ENCODE data around the gene SLC1A3.

The SLC1A3 gene

DNA sequence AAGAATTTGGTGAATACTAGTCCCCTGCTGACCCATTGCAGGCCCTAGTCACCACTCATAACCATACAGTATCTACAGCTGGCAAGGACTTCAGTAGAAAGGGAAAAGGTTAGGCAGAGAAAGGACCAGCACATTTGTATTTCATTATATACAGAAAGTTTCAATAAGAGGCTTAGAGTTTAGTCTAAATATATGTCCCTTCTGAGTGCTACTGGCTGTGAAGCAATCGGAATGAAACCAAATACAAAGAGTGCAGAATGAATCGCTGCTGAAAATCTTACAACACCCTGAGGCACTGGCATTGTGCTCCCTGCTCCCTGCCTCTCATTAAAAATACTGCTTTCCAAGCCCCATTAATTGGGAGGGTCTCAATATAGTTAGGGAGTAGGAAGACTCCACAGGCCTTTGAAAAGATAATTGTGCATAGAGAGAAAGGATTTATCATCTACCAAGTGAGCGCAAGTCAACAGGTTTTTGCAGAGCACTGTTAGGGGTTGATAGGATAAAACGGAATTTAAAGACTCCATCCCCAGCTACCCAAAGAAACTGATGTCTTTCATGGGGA lies 110.8 kb downstream of the SLC1A3 start:
- DNase-seq (ENCODE audit: low spot score), result no peak

- no peak for DNase-seq (ENCODE audit: low spot score)
Measured at GRCh38 chr5:36719282-36719681, 112.9 kb downstream of the SLC1A3 start.

DNA sequence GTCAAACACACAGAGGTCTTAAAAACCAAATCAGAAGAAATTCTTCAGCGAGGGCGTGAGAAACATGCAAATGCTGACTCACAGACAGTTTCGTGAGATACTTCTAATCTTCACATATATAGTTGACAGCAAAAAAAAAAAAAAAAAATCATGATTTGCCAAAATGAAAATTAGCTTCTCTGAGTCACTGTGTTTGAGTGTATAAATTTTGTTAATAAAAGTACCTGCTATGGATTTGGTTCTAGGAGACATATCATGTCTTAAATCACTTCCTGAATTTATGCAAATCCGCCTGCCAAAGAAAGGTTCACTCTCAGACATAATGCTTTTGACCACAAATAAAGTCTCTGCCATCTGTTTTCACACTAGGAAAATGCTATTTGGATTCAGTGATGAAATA lies 114.3 kb downstream of the SLC1A3 start:
- DNase-seq (ENCODE audit: low spot score), result no peak

GRCh38 chr5:36721664-36722235 lies 115.3 kb downstream of the SLC1A3 start:
- no peak for DNase-seq (ENCODE audit: low spot score)

DNA sequence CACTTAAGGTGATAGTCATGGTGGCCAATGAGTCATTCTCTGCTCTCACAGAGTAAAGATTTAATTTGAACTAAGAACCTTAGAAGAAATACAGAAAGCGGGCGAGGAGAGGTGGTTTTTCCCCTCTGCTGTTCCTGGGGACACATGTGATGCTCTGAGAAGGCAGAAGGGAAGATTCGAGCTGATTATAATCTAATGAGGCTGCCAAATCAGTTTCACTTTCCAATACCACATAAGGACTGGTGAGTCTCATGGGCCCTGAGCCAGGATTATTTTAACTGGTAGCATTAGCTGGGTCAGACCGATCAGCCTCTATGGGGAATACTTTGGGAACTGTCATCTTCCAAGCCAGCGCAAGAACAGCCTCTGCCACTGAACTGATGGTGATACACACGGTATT lies 116.5 kb downstream of the SLC1A3 start:
- no peak for DNase-seq (ENCODE audit: low spot score)

- DNase-seq (ENCODE audit: low spot score), result no peak
Measured at GRCh38 chr5:36723912-36724311, 117.5 kb downstream of the SLC1A3 start.

DNA sequence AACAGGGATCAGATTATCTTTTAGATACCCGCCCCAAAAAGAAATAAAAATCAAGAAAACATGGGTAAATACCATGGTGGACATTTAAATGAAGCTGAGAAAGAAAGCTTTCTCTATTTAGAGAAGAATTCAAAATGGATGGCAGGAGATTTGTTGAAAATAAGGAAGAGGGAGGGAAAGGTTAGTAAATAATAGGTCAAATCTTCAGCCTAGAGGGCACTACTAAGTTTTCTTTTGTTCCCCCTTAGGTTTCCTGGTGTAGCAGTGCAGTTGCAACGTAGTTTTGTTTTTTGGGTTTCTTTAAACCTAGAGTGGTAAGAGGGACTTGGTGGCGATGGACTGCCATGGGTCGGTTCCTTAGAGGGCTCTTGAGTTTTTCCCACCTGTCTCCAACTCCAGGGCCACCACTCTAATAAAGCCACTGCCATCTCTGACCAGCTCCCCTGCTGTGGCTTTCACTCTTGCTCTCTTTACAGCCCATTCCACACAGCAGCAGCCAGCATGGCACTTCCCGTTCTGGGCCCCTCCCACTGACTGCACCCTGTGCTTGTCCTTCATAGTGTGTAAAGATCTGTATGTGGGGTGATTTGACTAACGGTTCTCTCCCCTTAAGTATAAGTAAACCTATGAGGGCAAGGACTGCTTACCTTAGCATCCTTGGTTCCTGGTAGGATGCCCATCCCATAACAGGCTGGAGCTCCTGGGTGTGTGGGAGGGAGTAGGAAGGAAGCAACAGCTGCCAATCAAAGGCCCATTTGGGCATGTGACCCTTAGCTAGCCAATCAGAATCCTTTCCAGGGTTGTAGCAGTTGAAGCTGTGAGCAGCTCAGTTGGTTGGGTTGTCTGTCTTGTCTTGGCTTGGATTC lies 118.3 kb downstream of the SLC1A3 start:
- DNase-seq (ENCODE audit: low spot score), result no peak

DNA sequence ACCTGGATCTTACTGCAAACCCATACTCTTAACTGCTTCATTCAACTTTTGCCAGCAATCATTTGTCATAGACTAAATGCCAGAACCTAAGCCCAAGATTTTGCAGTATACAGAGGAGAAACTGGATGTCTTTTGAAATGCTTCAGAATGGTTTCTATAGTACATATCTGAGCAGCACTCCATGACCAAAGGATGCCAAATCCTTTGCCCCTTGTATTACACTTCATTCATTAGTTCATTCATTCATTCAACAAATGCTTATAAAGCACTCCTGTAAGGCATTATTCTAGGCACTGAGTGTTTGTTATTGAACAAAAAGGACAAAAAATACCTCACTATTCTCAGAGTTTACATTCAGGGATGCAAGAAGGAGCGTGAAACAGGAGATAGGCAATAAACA lies 119.9 kb downstream of the SLC1A3 start:
- no peak for DNase-seq (ENCODE audit: low spot score)

- DNase-seq (ENCODE audit: low spot score), result no peak
Measured at GRCh38 chr5:36726767-36727166, 120.4 kb downstream of the SLC1A3 start.

GRCh38 chr5:36728697-36729543 lies 122.5 kb downstream of the SLC1A3 start:
- peak; percentile 73 for DNase-seq (ENCODE audit: low spot score)

- DNase-seq (ENCODE audit: low spot score), result no peak
Measured at GRCh38 chr5:36730537-36731216, 124.3 kb downstream of the SLC1A3 start.

- no peak for DNase-seq (ENCODE audit: low spot score)
Measured at GRCh38 chr5:36733183-36733582, 126.8 kb downstream of the SLC1A3 start.

DNA sequence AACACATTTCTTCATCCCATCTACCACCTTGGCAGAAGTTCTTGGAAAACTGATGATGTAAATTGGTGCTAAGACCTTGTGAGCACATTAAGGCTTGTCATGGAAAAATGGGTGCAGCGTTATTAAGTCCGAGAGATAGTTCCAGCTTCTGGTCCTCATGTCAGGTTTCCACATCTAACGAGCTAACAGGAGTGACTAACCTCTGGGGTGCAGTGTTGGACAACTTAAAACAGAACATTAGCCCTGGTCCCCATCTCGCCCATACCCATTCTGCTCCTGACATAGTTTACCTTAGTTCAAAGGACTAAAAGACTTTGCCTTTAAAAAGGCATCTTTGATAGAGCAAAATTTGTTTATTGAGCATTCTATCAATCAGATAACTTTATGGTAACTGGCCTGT lies 128.0 kb downstream of the SLC1A3 start:
- peak; percentile 41 for DNase-seq (ENCODE audit: low spot score)

- no peak for DNase-seq (ENCODE audit: low spot score)
Measured at GRCh38 chr5:36735891-36736290, 129.5 kb downstream of the SLC1A3 start.
